ENCODE results near the gene ADCY3.
A peak's percentile ranks its signal among the peaks of the same experiment; 100 is the strongest.

ADCY3 gene

GRCh38 chr2:24947561-24948157 is 27.6 kb upstream of the ADCY3 start:
- H3K36me3 ChIP-seq (ENCODE audit: control insufficient read depth, insufficient read depth, low read length) = peaks cover 31% of the 10 kb centered on the region
- no peaks in the 10 kb centered on the region for H3K27me3 ChIP-seq (ENCODE audit: control insufficient read depth, insufficient read depth, low read length)
- no peak overlapping the region for H3K4me3 ChIP-seq (ENCODE audit: low read depth, low read length)
- no peak overlapping the region for H3K27ac ChIP-seq (ENCODE audit: low read depth, low read length)
- no peaks in the 10 kb centered on the region for H3K9me3 ChIP-seq (ENCODE audit: control insufficient read depth, insufficient read depth, low read depth, low read length)
- no peaks in the 10 kb centered on the region for H3K4me1 ChIP-seq (ENCODE audit: control insufficient read depth, insufficient read depth, low read length)
- no peak overlapping the region for H3K9ac ChIP-seq (ENCODE audit: low read length)

- no peaks in the 10 kb centered on the region for H3K4me1 ChIP-seq (ENCODE audit: control insufficient read depth, insufficient read depth, low read length)
- H3K27me3 ChIP-seq (ENCODE audit: control insufficient read depth, insufficient read depth, low read length) = no peaks in the 10 kb centered on the region
- H3K9me3 ChIP-seq (ENCODE audit: control insufficient read depth, insufficient read depth, low read depth, low read length) = no peaks in the 10 kb centered on the region
- H3K36me3 ChIP-seq (ENCODE audit: control insufficient read depth, insufficient read depth, low read length) = peaks cover 27% of the 10 kb centered on the region
- H3K4me3 ChIP-seq (ENCODE audit: low read depth, low read length) = no peak overlapping the region
- H3K9ac ChIP-seq (ENCODE audit: low read length) = no peak overlapping the region
- H3K27ac ChIP-seq (ENCODE audit: low read depth, low read length) = no peak overlapping the region
These were observed 25.9 kb upstream of the ADCY3 start for GRCh38 chr2:24945907-24946306.

- no peaks in the 10 kb centered on the region for H3K4me1 ChIP-seq (ENCODE audit: control insufficient read depth, insufficient read depth, low read length)
- H3K27me3 ChIP-seq (ENCODE audit: control insufficient read depth, insufficient read depth, low read length) = no peaks in the 10 kb centered on the region
- H3K4me3 ChIP-seq (ENCODE audit: low read depth, low read length) = no peak overlapping the region
- peaks cover 24% of the 10 kb centered on the region for H3K36me3 ChIP-seq (ENCODE audit: control insufficient read depth, insufficient read depth, low read length)
- no peak overlapping the region for H3K27ac ChIP-seq (ENCODE audit: low read depth, low read length)
- H3K9ac ChIP-seq (ENCODE audit: low read length) = no peak overlapping the region
- H3K9me3 ChIP-seq (ENCODE audit: control insufficient read depth, insufficient read depth, low read depth, low read length) = no peaks in the 10 kb centered on the region
These were observed 23.5 kb upstream of the ADCY3 start for GRCh38 chr2:24943427-24944053.

GRCh38 chr2:24939353-24939752 is 19.3 kb upstream of the ADCY3 start:
- H3K36me3 ChIP-seq (ENCODE audit: control insufficient read depth, insufficient read depth, low read length) = no peaks in the 10 kb centered on the region; the same call in 1 of the 2 replicates

GRCh38 chr2:24937236-24937635 is 17.2 kb upstream of the ADCY3 start:
- no peaks in the 10 kb centered on the region for H3K27me3 ChIP-seq (ENCODE audit: control insufficient read depth, insufficient read depth, low read length)
- no peak overlapping the region for H3K27ac ChIP-seq (ENCODE audit: low read depth, low read length)
- H3K4me3 ChIP-seq (ENCODE audit: low read depth, low read length) = no peak overlapping the region

More at GRCh38 chr2:24939353-24939752, 19.3 kb upstream of the ADCY3 start:
- H3K4me3 ChIP-seq (ENCODE audit: low read depth, low read length) = no peak overlapping the region
- H3K27me3 ChIP-seq (ENCODE audit: control insufficient read depth, insufficient read depth, low read length) = no peaks in the 10 kb centered on the region
- no peak overlapping the region for H3K9ac ChIP-seq (ENCODE audit: low read length)
- H3K27ac ChIP-seq (ENCODE audit: low read depth, low read length) = no peak overlapping the region
- no peaks in the 10 kb centered on the region for H3K9me3 ChIP-seq (ENCODE audit: control insufficient read depth, insufficient read depth, low read depth, low read length)
- no peaks in the 10 kb centered on the region for H3K4me1 ChIP-seq (ENCODE audit: control insufficient read depth, insufficient read depth, low read length)

GRCh38 chr2:24935145-24935544 is 15.1 kb upstream of the ADCY3 start:
- Histone ChIP-seq H3K4me1 (ENCODE audit: control insufficient read depth, insufficient read depth, low read length) (peaks cover 5% of the 10 kb centered on the region; the same call in 1 of the 2 replicates), H3K4me3 (ENCODE audit: low read depth, low read length) (no peak overlapping the region), H3K27ac (ENCODE audit: low read depth, low read length) (no peak overlapping the region), H3K9ac (ENCODE audit: low read length) (no peak overlapping the region), H3K9me3 (ENCODE audit: control insufficient read depth, insufficient read depth, low read depth, low read length) (no peaks in the 10 kb centered on the region), H3K27me3 (ENCODE audit: control insufficient read depth, insufficient read depth, low read length) (no peaks in the 10 kb centered on the region), H3K36me3 (ENCODE audit: control insufficient read depth, insufficient read depth, low read length) (no peaks in the 10 kb centered on the region)

More at GRCh38 chr2:24937236-24937635, 17.2 kb upstream of the ADCY3 start:
- no peaks in the 10 kb centered on the region for H3K36me3 ChIP-seq (ENCODE audit: control insufficient read depth, insufficient read depth, low read length)
- H3K9me3 ChIP-seq (ENCODE audit: control insufficient read depth, insufficient read depth, low read depth, low read length) = no peaks in the 10 kb centered on the region
- no peaks in the 10 kb centered on the region for H3K4me1 ChIP-seq (ENCODE audit: control insufficient read depth, insufficient read depth, low read length)
- no peak overlapping the region for H3K9ac ChIP-seq (ENCODE audit: low read length)

- Histone ChIP-seq H3K27me3 (ENCODE audit: control insufficient read depth, insufficient read depth, low read length) (no peaks in the 10 kb centered on the region), H3K27ac (ENCODE audit: low read depth, low read length) (no peak overlapping the region), H3K9ac (ENCODE audit: low read length) (no peak overlapping the region), H3K4me3 (ENCODE audit: low read depth, low read length) (no peak overlapping the region), H3K4me1 (ENCODE audit: control insufficient read depth, insufficient read depth, low read length) (peaks cover 5% of the 10 kb centered on the region; the same call in 1 of the 2 replicates), H3K36me3 (ENCODE audit: control insufficient read depth, insufficient read depth, low read length) (no peaks in the 10 kb centered on the region), H3K9me3 (ENCODE audit: control insufficient read depth, insufficient read depth, low read depth, low read length) (no peaks in the 10 kb centered on the region)
These were observed 12.7 kb upstream of the ADCY3 start for GRCh38 chr2:24932715-24933114.

- H3K9me3 ChIP-seq (ENCODE audit: control insufficient read depth, insufficient read depth, low read depth, low read length) = no peaks in the 10 kb centered on the region
- no peak overlapping the region for H3K9ac ChIP-seq (ENCODE audit: low read length)
- peaks cover 17% of the 10 kb centered on the region for H3K4me1 ChIP-seq (ENCODE audit: control insufficient read depth, insufficient read depth, low read length)
- no peaks in the 10 kb centered on the region for H3K36me3 ChIP-seq (ENCODE audit: control insufficient read depth, insufficient read depth, low read length)
- no peak overlapping the region for H3K27ac ChIP-seq (ENCODE audit: low read depth, low read length)
- H3K4me3 ChIP-seq (ENCODE audit: low read depth, low read length) = no peak overlapping the region
- 0 out of 2 replicates have a peak, but pooled peaks cover 2% of the 10 kb centered on the region for H3K27me3 ChIP-seq (ENCODE audit: control insufficient read depth, insufficient read depth, low read length)
These were observed 10.7 kb upstream of the ADCY3 start for GRCh38 chr2:24930768-24931167.

- no peak overlapping the region for H3K4me3 ChIP-seq (ENCODE audit: low read depth, low read length)
- H3K9me3 ChIP-seq (ENCODE audit: control insufficient read depth, insufficient read depth, low read depth, low read length) = no peaks in the 10 kb centered on the region
- no peak overlapping the region for H3K27ac ChIP-seq (ENCODE audit: low read depth, low read length)
- H3K27me3 ChIP-seq (ENCODE audit: control insufficient read depth, insufficient read depth, low read length) = 0 out of 2 replicates have a peak, but pooled peaks cover 2% of the 10 kb centered on the region
- H3K36me3 ChIP-seq (ENCODE audit: control insufficient read depth, insufficient read depth, low read length) = no peaks in the 10 kb centered on the region
- no peak overlapping the region for H3K9ac ChIP-seq (ENCODE audit: low read length)
- H3K4me1 ChIP-seq (ENCODE audit: control insufficient read depth, insufficient read depth, low read length) = peaks cover 17% of the 10 kb centered on the region
These were observed 9.2 kb upstream of the ADCY3 start for GRCh38 chr2:24929230-24929629.

GRCh38 chr2:24928036-24928435 is 8.0 kb upstream of the ADCY3 start:
- Histone ChIP-seq H3K4me3 (ENCODE audit: low read depth, low read length) (no peak overlapping the region), H3K4me1 (ENCODE audit: control insufficient read depth, insufficient read depth, low read length) (peaks cover 17% of the 10 kb centered on the region), H3K36me3 (ENCODE audit: control insufficient read depth, insufficient read depth, low read length) (no peaks in the 10 kb centered on the region), H3K27ac (ENCODE audit: low read depth, low read length) (no peak overlapping the region), H3K9me3 (ENCODE audit: control insufficient read depth, insufficient read depth, low read depth, low read length) (no peaks in the 10 kb centered on the region), H3K27me3 (ENCODE audit: control insufficient read depth, insufficient read depth, low read length) (0 out of 2 replicates have a peak, but pooled peaks cover 2% of the 10 kb centered on the region), H3K9ac (ENCODE audit: low read length) (no peak overlapping the region)

- no peak overlapping the region for H3K27ac ChIP-seq (ENCODE audit: low read depth, low read length)
- peak overlapping the region; percentile 30; the same call in 1 of the 2 replicates for H3K4me3 ChIP-seq (ENCODE audit: low read depth, low read length)
- no peaks in the 10 kb centered on the region for H3K36me3 ChIP-seq (ENCODE audit: control insufficient read depth, insufficient read depth, low read length)
- H3K9ac ChIP-seq (ENCODE audit: low read length) = peak overlapping the region; percentile 11
- no peaks in the 10 kb centered on the region for H3K9me3 ChIP-seq (ENCODE audit: control insufficient read depth, insufficient read depth, low read depth, low read length)
- peaks cover 17% of the 10 kb centered on the region for H3K4me1 ChIP-seq (ENCODE audit: control insufficient read depth, insufficient read depth, low read length)
- H3K27me3 ChIP-seq (ENCODE audit: control insufficient read depth, insufficient read depth, low read length) = 0 out of 2 replicates have a peak, but pooled peaks cover 2% of the 10 kb centered on the region
These were observed 6.7 kb upstream of the ADCY3 start for GRCh38 chr2:24926602-24927252.
